T follicular helper cell (primary cell): ENCODE measurements around the gene IL20RB.
"Not testable (repeated sequence)": the region's sequence is repeated elsewhere in the genome, so short reads cannot be mapped to it uniquely, and the experiment has no call there.

ENCODE experiments used
- DNase-seq: peaks from one replicate; pipeline ENCODE4 v3.0.0-alpha.2; 2020; ENCODE audit warnings: low read depth

IL20RB gene

DNA sequence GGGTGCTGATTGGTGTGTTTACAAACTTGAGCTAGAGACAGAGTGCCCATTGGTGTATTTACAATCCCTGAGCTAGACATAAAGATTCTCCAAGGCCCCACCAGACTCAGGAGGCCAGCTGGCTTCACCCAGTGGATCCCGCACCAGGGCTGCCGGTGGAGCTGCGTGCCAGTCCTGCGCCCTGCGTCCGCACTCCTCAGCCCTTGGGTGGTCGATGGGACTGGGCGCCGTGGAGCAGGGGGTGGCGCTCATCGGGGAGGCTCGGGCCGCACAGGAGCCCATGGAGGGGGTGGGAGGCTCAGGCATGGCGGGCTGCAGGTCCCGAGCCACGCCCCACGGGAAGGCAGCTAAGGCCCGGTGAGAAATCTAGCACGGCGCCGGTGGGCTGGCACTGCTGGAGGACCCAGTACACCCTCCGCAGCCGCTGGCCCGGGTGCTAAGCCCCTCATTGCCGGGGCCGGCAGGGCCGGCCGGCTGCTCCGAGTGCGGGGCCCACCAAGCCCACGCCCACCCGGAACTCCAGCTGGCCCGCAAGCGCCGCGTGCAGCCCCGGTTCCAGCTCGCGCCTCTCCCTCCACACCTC is 29.7 kb downstream of the IL20RB start:
- DNase-seq, result not testable (repeated sequence)

DNA sequence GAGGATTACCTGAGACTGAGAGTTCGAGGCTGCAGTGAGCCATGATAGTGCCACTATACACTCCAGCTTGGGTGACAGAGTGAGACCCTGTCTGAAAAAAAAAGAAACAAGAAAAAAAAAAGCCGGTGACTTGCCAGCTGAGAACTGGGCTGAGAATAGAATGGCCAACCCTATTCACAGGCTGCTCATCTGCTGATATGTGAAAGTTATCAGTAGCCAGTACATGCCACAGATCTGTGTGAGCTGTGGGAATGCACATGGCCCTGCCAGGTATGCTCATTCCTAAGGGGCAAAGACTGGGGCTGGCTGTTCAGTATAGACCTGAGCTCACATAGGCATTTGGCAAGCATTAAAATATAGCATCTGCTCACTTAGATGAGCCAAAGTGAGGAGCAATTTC is 30.9 kb downstream of the IL20RB start:
- no peak for DNase-seq

DNA sequence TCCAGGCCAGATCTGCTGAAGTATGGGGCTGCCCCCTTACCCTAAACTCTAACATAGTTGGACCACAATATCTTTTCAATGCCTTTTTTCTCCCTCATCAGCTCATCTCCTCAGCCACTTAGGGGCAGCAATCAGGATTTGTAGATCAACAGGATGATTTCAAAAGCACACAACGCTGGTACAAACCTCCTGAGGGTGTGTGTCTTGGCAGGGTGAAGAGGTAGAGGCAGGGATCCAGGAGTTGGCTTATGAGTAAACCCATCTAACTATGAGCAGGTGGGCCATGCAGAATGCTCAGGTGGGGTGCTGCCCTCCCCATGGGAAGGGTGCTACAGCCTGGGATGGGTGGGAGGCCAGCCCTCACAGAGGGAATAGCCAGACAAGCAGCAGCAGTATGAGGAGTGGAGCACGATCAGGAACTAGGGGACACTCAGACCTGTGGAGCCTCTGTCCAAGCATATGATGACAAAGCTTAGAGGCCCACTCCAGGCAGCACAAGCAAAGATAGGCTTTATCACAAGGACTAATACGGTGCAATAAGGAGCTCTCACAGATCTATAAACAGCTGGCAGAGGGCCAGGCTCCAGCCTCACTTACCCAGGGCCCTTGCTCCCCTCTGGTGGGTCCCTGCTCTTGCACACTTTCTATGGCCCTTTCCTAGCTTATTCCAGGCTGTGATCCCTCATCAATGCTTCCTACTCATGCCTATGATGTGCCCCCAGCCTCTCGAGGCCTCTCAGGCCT is 32.2 kb downstream of the IL20RB start:
- DNase-seq, result no peak

DNA sequence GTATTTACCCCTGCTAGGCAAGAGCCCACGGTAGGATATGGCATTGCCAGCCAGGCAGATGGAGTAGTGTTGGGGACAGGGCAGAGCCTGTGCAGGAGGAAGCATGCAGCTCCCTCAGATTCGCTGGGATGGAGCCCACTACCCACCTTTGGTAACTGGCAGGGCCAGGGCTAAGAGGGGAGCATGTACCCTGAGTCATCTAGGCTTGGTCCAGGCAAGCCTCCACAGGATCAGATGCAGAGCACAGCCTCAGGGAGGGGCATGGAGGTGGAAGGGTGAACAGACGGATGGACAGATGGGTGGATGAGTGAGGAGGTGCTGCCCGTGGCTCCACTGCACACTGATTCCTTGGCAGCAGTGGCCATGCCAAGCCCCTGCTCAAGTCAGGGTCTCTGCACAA is 33.0 kb downstream of the IL20RB start:
- no peak for DNase-seq

DNA sequence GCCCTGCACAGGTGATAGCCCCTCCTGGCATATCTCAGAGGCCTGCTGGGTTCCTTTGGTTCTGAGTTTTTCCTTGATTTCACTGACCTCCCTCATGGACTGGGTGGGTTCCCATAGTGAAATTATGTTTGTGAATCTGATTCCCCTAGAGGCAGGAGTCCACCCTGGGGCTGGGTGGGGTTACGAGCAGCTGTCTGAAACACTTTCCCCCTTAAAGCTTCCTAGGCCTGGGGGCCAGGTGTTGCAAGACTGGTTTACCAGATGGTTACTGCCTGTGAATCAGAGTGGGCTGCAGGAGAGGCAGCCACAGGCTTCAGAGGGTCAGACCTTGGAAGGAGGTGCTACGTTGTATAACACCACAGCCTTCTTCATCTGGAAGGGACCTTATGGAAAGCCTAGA is 34.3 kb downstream of the IL20RB start:
- no peak for DNase-seq

DNA sequence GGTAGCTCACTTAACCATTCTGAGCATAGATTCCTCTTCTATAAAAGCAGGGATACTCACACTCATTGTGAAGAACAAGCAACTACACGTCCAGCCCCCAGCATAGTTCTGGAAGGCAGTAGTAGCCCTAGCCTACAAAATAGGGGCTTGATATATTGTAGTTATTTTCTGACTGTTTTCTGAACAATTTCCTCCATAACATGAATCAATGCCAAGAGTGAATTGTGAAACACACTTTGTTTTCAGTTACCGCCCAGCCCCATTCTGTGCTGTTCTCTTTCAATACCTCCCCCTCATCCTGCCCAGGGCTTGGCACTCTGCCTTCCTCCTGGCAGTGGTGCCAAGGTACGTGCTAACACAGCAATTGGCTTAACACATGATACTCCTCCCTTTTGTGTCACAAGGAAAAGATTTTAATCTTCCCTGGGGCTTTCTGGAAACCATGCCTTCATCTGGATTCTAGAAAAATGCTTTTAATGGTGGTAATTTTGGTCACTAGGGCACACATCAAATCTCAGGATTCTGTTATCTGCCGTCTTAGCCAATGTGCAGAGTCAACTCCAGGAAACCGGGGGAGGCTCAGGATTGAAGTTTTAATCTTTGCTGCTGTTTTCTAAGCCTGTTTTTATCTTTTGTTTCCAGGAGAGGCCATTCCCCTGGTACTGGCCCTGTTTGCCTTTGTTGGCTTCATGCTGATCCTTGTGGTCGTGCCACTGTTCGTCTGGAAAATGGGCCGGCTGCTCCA is 37.2 kb downstream of the IL20RB start:
- no peak for DNase-seq

DNA sequence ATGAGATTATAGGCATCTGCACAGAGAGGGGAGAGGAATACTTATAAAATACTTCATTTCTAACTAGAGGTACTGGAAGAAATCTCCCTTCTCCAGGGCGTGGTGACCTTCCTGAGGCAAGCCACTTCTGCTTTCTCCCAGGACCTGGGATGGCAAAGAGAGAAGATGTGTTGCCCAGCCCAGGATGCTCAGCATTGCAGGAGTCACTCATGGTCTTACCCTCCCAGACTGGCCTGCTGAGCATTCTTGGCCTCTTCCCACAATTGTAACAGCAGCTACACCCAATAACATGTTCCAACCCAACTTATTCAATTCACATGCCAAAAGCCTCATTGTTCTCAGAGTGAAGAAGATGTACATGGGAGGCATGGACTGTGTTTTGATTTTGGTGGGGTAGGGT is 37.9 kb downstream of the IL20RB start:
- DNase-seq, result no peak

DNA sequence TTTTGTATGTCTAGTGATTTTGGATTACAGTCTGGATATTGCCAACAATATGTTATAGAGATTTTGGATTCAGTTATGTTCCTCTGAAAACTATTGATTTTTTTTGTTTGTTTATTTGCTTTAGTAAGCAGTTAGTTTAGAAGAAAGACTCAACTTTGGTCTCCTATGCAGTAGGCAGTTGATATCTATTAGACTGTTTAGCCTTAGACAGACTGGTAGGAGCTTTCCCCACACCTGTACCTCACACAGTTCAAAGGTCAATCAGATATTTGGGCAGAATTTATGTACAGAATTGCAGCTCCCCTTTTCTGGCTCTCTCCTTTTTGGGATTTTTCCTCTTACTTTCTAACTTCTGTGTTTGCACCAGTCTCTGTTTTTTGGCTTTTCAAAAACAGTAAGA is 42.3 kb downstream of the IL20RB start:
- DNase-seq, result no peak

DNA sequence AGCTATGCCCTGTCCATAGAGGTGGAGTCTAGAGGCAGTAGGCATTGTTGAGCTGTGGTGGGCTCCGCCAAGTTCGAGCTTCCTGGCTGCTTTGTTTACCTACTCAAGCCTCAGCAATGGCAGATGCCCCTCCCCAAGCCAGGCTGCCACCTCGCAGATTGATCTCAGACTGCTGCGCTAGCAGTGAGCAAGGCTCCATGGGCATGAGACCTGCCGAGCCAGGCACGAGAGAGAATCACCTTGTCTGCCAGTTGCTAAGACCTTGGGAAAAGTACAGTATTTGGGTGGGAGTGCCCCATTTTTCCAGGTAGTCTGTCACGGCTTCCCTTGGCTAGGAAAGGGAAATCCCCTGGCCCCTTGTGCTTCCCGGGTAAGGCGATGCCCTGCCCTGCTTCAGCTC is 49.6 kb downstream of the IL20RB start:
- not testable (repeated sequence) for DNase-seq

DNA sequence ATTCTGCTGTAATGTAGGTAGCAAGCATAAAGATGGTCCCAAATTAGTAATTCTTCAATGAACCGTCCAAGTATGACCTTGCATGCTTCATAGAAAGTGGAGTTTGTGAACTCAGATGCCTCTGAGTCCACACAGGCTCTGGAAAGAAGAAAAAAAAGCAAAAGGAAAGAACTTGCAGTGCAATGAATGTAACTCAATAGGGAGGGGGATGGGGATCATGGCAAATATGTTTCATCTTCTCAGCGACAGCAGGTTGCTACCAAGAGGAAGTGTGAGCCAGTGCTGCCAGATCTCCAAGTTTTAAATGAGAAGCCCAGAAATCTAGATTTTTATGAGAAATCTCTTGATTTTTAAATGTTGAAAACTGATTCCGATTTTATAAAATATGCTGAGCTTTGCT is 50.3 kb downstream of the IL20RB start:
- DNase-seq, result no peak

DNA sequence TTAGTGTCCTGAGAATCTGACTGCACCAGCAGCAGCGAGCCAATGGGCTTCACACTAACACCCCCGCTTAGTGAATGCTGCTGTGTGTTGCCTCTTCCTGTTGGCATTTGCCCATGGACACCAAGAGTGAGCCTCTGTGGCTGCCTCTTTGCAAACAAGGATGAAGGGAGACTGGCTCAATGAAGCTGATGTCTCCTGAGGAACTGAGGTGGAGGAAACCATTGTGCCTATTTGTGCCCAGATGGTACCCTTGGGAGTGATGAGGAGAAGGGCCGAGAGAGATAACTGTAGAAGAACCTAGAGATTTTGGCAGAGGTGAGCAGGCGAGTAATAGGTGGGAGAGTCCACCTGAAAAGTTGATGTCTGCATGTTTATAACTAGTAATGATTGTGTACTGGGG is 51.2 kb downstream of the IL20RB start:
- DNase-seq, result no peak

DNA sequence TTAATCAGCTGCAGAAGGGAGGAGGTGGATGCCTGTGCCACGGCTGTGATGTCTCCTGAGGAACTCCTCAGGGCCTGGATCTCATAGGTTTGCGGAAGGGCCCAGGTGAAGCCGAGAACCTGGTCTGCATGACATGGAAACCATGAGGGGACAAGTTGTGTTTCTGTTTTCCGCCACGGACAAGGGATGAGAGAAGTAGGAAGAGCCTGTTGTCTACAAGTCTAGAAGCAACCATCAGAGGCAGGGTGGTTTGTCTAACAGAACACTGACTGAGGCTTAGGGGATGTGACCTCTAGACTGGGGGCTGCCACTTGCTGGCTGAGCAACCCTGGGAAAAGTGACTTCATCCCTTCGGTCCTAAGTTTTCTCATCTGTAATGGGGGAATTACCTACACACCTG is 52.4 kb downstream of the IL20RB start:
- DNase-seq, result no peak

DNA sequence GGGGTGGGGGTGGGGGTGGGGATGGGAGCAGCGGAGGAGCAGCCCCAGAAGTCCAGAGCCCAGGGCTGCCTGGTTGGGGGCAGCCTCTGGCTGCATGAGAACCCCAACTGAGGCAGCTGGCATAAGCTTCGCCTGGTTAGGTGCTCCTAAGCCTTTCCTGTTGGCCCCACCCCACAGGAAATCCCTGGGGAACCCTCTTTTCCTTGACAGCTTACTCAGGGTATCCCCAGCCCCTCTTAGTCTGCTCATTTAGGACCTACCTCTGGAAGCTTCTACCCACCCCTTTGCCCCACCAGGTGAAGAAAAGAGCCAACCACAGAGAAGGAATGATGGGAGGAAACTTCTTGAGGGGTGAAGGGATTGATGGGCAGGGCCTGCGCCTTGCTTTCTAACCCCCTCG is 53.4 kb downstream of the IL20RB start:
- no peak for DNase-seq

DNA sequence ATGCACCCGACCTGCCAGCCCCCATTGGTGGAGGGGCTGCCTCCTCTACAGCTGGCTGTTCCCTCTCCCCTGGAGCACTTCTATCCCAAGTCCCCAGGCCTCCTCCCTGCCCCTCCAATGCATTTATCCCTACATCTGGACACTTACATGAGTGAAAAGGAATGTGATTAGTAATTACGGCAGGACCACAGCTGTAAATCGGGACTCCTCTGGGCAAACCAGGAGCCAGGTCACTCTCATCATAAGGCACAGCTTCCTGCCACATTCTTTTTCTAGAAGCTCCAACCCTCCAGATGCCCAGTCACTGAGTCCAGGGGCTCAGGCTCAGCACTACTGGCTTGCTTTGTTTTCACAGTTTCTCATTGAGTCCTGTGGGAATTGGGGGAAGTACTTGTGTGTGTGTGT is 54.3 kb downstream of the IL20RB start:
- no peak for DNase-seq

DNA sequence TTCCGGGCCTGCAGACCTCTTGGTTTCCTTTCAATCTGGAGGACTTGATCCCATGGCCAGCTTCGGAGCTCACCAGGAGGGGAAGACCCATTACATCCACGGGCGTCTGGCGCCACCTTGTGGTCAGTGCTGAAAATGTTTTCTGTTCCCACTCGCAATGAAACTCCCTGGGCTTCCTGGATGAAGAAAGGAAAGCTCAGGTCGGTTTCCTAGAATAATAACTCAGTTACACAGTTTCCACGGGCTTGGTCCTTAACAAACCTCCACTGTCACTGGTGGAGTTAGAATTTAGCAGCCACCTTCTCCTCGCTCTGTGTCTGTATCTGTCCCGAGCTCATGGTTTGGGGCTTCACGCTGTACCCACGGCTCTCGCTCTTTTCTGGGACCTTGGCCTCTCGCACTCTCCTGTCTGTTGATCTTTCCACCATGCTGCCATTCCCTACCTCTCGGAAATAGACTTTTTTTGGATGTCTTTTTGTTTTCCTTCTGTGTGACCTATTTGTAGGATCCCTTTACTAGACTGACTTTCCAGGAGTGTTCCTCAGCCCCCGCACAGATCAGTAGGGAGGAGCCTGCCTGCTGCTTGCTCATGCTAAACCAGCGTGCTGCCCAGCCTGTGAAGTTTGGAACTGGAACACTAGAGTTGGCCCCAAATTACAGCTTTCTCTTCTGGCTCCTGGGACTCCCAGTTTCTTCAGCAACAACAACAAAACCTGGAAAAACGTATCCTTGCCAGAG is 56.3 kb downstream of the IL20RB start:
- DNase-seq, result peak; percentile 71

DNA sequence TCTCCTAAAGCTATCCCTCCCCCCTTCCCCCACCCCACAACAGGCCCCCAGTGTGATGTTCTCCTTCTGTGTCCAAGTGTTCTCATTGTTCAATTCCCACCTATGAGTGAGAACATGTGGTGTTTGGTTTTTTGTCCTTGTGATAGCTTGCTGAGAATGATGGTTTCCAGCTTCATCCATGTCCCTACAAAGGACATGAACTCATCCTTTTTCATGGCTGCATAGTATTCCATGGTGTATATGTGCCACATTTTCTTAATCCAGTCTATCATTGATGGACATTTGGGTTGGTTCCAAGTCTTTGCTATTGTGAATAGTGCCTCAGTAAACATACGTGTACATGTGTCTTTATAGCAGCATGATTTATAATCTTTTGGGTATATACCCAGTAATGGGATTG is 59.5 kb downstream of the IL20RB start:
- DNase-seq, result not testable (repeated sequence)

DNA sequence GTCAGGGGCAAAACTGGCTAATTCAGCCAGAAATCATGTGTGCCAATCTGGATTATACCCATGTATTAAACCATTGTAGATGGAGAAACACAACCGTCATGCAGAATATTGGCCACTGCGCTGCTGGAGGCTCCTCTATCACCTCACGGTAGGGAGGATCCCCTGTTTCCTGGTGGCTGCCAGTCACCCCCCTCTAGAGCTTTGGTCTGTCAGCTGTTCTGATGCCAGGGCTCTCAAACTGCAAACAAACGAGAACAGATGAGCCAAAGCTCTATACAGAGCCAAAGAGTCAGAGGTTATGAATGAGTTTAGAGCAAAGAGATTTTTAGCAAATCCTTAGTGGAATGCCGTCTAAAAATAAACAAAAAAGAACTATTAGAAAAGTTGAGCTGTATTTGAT is 62.5 kb downstream of the IL20RB start:
- DNase-seq, result no peak

DNA sequence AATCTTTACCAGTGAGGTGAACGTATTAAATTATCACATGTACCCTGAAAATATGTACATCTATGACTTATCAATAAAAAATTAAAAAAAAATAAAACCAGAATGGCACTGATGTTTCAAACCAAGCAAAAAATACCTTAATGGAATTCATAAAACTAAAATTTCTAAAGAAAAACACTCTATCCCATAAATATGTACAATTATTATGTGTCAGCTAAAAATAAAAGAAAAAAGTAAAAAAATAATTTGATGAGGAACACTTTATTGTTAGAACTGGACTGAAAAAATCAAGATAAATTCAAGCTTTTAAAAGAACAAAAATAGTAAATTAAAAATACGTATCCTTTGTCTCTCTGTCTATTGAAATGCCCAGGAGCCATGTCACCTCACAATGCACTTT is 63.1 kb downstream of the IL20RB start:
- no peak for DNase-seq

DNA sequence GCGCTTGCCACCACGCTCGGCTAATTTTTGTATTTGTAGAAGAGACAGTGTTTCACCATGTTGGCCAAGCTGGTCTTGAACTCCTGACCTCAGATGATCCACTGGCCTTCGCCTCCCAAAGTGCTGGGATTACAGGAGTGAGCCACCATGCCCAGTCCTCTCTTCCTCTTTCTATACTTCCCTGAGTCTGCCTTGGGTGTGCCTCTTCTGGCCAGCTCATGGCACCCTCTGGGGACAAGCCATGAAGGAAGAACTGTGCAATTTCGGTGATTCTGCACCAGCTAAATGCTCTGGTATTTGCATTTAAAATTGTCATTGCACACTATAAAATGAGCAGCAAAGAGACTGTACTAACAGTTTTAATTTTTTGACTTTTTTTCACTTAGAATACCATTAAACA is 66.6 kb downstream of the IL20RB start:
- no peak for DNase-seq

DNA sequence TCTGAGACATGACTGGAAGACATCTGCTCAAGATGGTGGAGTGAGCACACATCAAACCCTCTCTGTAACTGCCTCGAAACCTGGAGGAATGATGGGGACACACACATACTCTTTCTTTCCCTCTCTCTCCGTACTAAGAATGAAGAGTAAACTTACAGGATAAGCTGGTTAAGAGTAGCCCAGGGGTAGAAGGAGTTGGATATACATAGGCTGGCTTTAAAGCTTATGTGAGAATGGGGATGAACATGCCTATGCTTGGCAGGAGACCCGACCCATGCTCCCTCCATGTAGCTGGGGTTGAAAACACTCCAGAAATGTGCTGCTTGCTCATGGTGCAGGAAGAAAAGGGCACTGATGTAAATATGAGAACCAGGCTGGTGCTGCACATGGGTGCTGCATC is 68.9 kb downstream of the IL20RB start:
- no peak for DNase-seq

DNA sequence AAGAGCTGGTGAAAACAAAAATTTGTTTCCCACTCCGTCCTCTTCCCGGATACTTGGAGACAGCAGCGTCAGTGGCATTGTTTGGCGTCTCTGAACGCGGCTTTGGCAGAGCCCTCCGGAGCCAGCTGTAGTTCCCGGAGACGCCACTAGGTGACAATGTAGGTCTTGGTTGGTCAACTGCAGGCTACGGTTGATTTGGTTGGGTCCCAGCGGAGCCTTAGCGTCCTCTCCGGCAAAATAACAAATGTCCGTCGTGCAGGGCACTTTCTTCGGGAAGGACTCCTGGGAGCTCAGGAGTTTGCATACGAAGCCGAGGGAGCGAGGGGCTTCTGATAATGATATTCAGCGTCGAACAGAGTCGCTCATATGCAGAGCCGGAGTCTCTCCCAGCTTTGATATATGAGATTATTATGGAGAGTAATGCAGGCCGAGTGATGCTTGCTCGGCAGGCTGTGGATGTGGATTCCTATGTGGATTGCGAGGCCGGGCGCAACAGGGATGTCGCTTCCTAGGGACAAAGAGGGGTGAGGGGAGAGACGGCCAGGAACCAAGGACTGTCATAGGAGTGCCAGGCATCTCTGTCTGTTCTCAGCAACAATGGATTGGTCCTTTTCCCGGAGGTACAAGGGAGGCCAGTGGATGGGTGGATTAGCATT is 74.8 kb downstream of the IL20RB start:
- peak; percentile 55 for DNase-seq

DNA sequence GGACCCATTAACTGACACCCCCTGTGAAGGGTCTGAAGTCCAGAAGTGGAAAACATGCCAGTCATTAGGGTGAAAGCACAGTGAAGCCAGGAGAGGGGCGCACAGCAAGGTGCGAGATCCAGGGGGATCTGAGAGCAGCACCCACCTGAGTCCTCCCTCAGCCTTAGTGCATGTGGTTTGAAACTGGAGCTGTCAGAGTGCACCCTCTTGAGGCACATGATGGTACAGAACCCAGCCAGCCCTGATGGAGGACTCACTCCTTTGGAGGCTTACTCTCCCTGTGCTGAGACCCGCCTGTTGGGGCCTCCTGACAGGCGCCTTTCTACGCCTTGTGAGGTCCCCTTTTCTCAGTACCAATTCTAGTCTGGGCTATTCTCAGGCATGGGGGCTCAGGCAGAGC is 77.8 kb downstream of the IL20RB start:
- no peak for DNase-seq
